Ovary (tissue), 3 donors: ENCODE results near the gene COQ4.

Experiments
- CTCF ChIP-seq, 3 donors: fragments of 450-650 bp in 2 of 3; fragments of 200-600 bp in 1 of 3; IDR thresholded peaks; one replicate each; pipeline versions ENCODE4 v1.5.1 to v1.8.0; 2016 to 2022; ENCODE audit warnings: antibody characterized with exemption in 3 of 3, mild to moderate bottlenecking in 1 of 3
- POLR2A ChIP-seq: fragments of 450-650 bp; IDR thresholded peaks from one replicate; pipeline ENCODE4 v1.6.1; 2017; ENCODE audit warnings: antibody characterized with exemption, mild to moderate bottlenecking, moderate library complexity
- donor health status: DM: no; HTN: no; CAD: no.

GRCh38 chr9:128276008-128276573 is 46.5 kb upstream of the COQ4 start, which contains the start of gene SWI5:
- TF ChIP-seq CTCF (IDR thresholded peaks at IDR 0.05) = no peak
- TF ChIP-seq POLR2A = peak; percentile 91
